GM21360 (cell line): ENCODE results near the gene UAP1.

Experiments
- ATAC-seq: cut with Tn5 transposase; IDR thresholded peaks from one replicate; pipeline ENCODE4 v1.9.1; 2021; ENCODE audit warnings: mild to moderate bottlenecking, moderate library complexity; ENCODE audit not compliant: unreplicated experiment

The UAP1 gene

GRCh38 chr1:162612606-162613400 is 51.3 kb downstream of the UAP1 start:
- no peak for ATAC-seq

- ATAC-seq, result no peak
Measured at GRCh38 chr1:162616848-162617247, 55.3 kb downstream of the UAP1 start.

- ATAC-seq, result no peak
Measured at GRCh38 chr1:162617513-162617912, 56.0 kb downstream of the UAP1 start.

- no peak for ATAC-seq
Measured at GRCh38 chr1:162619076-162619475, 57.6 kb downstream of the UAP1 start.

- no peak for ATAC-seq
Measured at GRCh38 chr1:162621256-162621655, 59.7 kb downstream of the UAP1 start.

GRCh38 chr1:162625679-162626078 is 64.2 kb downstream of the UAP1 start:
- no peak for ATAC-seq

GRCh38 chr1:162626094-162626493 is 64.6 kb downstream of the UAP1 start:
- ATAC-seq, result no peak

- ATAC-seq, result no peak
Measured at GRCh38 chr1:162626761-162627160, 65.2 kb downstream of the UAP1 start.

GRCh38 chr1:162627662-162628296 is 66.3 kb downstream of the UAP1 start:
- ATAC-seq, result no peak

- no peak for ATAC-seq
Measured at GRCh38 chr1:162629077-162629627, 67.6 kb downstream of the UAP1 start.

- ATAC-seq, result no peak
Measured at GRCh38 chr1:162629651-162630050, 68.1 kb downstream of the UAP1 start.

- ATAC-seq, result no peak
Measured at GRCh38 chr1:162631546-162632191, 70.1 kb downstream of the UAP1 start.

- no peak for ATAC-seq
Measured at GRCh38 chr1:162632217-162632666, 70.7 kb downstream of the UAP1 start, which contains the start of gene DDR2. Gene DDR2 (plus strand): TSS chr1:162632464. CDS start chr1:162719064, 86,600 bp downstream.

- no peak for ATAC-seq
Measured at GRCh38 chr1:162632698-162633080, 71.2 kb downstream of the UAP1 start.

GRCh38 chr1:162633081-162633762 is 71.7 kb downstream of the UAP1 start:
- peak; percentile 60 for ATAC-seq

GRCh38 chr1:162635418-162635817 is 73.9 kb downstream of the UAP1 start:
- ATAC-seq, result no peak

GRCh38 chr1:162639718-162640117 is 78.2 kb downstream of the UAP1 start:
- ATAC-seq, result peak; percentile 76

GRCh38 chr1:162641114-162641513 is 79.6 kb downstream of the UAP1 start:
- no peak for ATAC-seq

GRCh38 chr1:162644986-162645314 is 83.4 kb downstream of the UAP1 start:
- ATAC-seq, result no peak

- ATAC-seq, result no peak
Measured at GRCh38 chr1:162645666-162646065, 84.1 kb downstream of the UAP1 start.

- no peak for ATAC-seq
Measured at GRCh38 chr1:162649583-162649982, 88.1 kb downstream of the UAP1 start.
